Fibroblast of lung (primary cell): ENCODE data around the gene TRIB2. TPM values are rescaled to one million over a fixed set of nuclear protein-coding genes. Genes with fewer than 3 reads are reported as not detected.

Source experiments
- DNase-seq, 2 donors: peaks; one replicate each; pipeline versions ENCODE4 v3.0.0 to v3.0.0-alpha.2; 2010; ENCODE audit warnings: low read depth in 2 of 2
- H2AFZ ChIP-seq: 2 replicates; pipeline ENCODE4 v1.5.1; 2012; ENCODE audit warnings: low read length, control low read depth, inconsistent platforms
- H3K27ac ChIP-seq: 2 replicates; pipeline ENCODE4 v1.5.1; 2011; ENCODE audit warnings: low read length, control low read depth; ENCODE audit not compliant: insufficient read depth
- H3K27me3 ChIP-seq: 2 replicates; pipeline ENCODE4 v1.5.1; 2011; ENCODE audit warnings: mild to moderate bottlenecking, low read length; ENCODE audit not compliant: control insufficient read depth, insufficient read depth
- H3K36me3 ChIP-seq: 2 replicates; pipeline ENCODE4 v1.5.1; 2011; ENCODE audit warnings: low read length; ENCODE audit not compliant: control insufficient read depth, insufficient read depth
- H3K4me1 ChIP-seq: 2 replicates; pipeline ENCODE4 v1.5.1; 2011; ENCODE audit warnings: low read length; ENCODE audit not compliant: control insufficient read depth, insufficient read depth; ENCODE audit errors: extremely low read depth
- H3K4me2 ChIP-seq: 2 replicates; pipeline ENCODE4 v1.5.1; 2011; ENCODE audit warnings: low read length, control low read depth; ENCODE audit not compliant: insufficient read depth; ENCODE audit errors: extremely low read depth
- H3K4me3 ChIP-seq, 4 experiments: fragments of 200-600 bp in 1 of 4; sonication (generic) in 1 of 4; replicated peaks in 1 of 4; 2 replicates each; pipeline ENCODE4 v1.5.1; 2011 to 2016; ENCODE audit warnings: low read length in 4 of 4, low read depth in 3 of 4, mild to moderate bottlenecking in 3 of 4, control low read depth in 2 of 4, inconsistent platforms in 1 of 4, mixed read lengths in 1 of 4; ENCODE audit not compliant: insufficient read depth in 1 of 4; ENCODE audit errors: control extremely low read depth in 1 of 4
- H3K79me2 ChIP-seq: 2 replicates; pipeline ENCODE4 v1.5.1; 2012; ENCODE audit warnings: mild to moderate bottlenecking, low read length, inconsistent platforms; ENCODE audit not compliant: control insufficient read depth, insufficient read depth
- H3K9ac ChIP-seq: 2 replicates; pipeline ENCODE4 v1.5.1; 2011; ENCODE audit warnings: mild to moderate bottlenecking, low read length, control low read depth; ENCODE audit not compliant: insufficient read depth
- H3K9me3 ChIP-seq: 2 replicates; pipeline ENCODE4 v1.5.1; 2012; ENCODE audit warnings: low read depth, low read length; ENCODE audit not compliant: control insufficient read depth, insufficient read depth
- H4K20me1 ChIP-seq: 2 replicates; pipeline ENCODE4 v1.5.1; 2011; ENCODE audit warnings: low read length; ENCODE audit not compliant: control insufficient read depth, insufficient read depth; ENCODE audit errors: extremely low read depth
- EZH2 ChIP-seq: IDR thresholded peaks from 2 replicates; pipeline ENCODE4 v1.5.1; 2012; ENCODE audit warnings: low read length, control low read depth, mild to moderate bottlenecking; ENCODE audit errors: missing control alignments
- polyA plus RNA-seq, 2 donors: library from polyadenylated mRNA; depleted of rRNA in 1 of 2; stranded (reverse) in 1 of 2; unstranded in 1 of 2; fragments of >200 nt; gene quantifications; 2 replicates each; pipeline ENCODE4 v1.2.1, GENCODE V29; 2011 to 2012; ENCODE audit warnings: missing spikeins in 1 of 2
- total RNA-seq: library from RNA; depleted of rRNA; stranded (reverse); fragments of >200 nt; gene quantifications from 2 replicates; pipeline ENCODE4 v1.2.1, GENCODE V29; 2014
- TF ChIP-seq, protein P1 (sequence below), 2 donors: IDR thresholded peaks in 1 of 2; conservative IDR thresholded peaks in 1 of 2; 1 replicate in 1 of 2; 2 replicates in 1 of 2; pipeline ENCODE4 v1.5.1; 2011 to 2012; ENCODE audit warnings: low read length in 2 of 2, control low read depth in 1 of 2, inconsistent platforms in 1 of 2, low read depth in 1 of 2, mild to moderate bottlenecking in 1 of 2

The TRIB2 gene
- total and polyA plus RNA-seq, 2 donors (not counting 1 experiment from before 2014, with no cell fraction given), result 26.1 to 31.0 TPM

DNA sequence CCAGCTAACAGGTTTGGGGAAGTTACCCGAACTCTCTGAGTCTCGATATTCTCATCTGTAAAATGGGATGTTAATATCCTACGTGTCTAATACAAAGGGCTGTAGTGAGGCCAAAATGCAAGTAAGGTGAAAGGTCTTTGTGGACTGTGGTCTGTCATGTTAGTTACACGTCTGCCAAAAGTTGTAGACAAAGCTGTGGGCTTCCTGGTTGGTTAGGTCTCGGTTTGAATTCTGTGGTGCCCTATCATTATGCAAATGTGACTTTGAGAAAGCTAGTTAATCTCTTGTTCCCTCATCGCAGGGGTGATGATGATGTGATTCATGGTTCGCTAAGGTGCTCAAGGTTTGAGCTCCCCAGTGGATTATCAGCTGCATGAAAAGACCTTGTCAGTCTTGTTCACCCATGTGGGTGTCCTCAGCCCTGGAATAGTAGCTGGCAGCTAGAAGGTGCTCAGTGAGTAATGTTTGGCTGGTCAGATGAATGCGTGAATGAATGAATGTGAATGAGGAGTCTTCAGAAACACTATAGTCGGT lies 23.1 kb downstream of the TRIB2 start:
- no peak overlapping the region for H2AFZ ChIP-seq

DNA sequence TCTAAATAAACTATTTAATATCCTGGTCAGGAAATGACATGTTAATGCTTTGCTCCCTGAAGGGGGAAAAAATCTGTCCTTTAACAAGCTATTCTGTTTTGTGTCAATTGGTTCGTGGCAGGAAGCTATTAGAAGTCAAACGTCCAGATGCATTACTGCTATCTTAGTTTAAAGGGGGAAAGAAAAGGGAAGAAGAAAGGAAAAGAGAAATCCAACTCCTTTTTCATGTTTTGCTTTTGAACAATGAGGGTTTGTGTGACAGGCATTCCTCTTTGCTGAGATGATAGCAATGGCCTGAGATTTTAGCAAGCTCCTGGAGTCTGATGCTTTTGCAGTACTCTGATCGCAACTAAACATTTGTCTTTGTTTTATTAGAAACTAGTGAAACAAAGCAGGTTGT lies 24.6 kb downstream of the TRIB2 start:
- Histone ChIP-seq H2AFZ (no peak overlapping the region), H3K36me3 (peaks cover 18% of the 10 kb centered on the region), H3K4me1 (peaks cover 5% of the 10 kb centered on the region), H3K9ac (no peak overlapping the region), H3K4me3 (no peak overlapping the region), H4K20me1 (no peaks in the 10 kb centered on the region), H3K79me2 (peaks cover 15% of the 10 kb centered on the region), H3K27ac (no peak overlapping the region), H3K27me3 (no peaks in the 10 kb centered on the region), H3K9me3 (no peaks in the 10 kb centered on the region), H3K4me2 (no peak overlapping the region)
- no peak for DNase-seq
- no peak for TF ChIP-seq EZH2
- TF ChIP-seq, protein P1, sequence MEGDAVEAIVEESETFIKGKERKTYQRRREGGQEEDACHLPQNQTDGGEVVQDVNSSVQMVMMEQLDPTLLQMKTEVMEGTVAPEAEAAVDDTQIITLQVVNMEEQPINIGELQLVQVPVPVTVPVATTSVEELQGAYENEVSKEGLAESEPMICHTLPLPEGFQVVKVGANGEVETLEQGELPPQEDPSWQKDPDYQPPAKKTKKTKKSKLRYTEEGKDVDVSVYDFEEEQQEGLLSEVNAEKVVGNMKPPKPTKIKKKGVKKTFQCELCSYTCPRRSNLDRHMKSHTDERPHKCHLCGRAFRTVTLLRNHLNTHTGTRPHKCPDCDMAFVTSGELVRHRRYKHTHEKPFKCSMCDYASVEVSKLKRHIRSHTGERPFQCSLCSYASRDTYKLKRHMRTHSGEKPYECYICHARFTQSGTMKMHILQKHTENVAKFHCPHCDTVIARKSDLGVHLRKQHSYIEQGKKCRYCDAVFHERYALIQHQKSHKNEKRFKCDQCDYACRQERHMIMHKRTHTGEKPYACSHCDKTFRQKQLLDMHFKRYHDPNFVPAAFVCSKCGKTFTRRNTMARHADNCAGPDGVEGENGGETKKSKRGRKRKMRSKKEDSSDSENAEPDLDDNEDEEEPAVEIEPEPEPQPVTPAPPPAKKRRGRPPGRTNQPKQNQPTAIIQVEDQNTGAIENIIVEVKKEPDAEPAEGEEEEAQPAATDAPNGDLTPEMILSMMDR (conservative IDR thresholded peaks at IDR 0.05 in 1 of 2, IDR thresholded peaks at IDR 0.05 in 1 of 2; ENCODE audit: low read depth in 1 of 2, low read length in 2 of 2), result no peak

More for the DNA sequence above, 23.1 kb downstream of the TRIB2 start:
- no peak overlapping the region for H3K27ac ChIP-seq
- peaks cover 21% of the 10 kb centered on the region for H3K36me3 ChIP-seq
- TF ChIP-seq, protein P1 (conservative IDR thresholded peaks at IDR 0.05 in 1 of 2, IDR thresholded peaks at IDR 0.05 in 1 of 2; ENCODE audit: low read depth in 1 of 2, low read length in 2 of 2), result no peak
- TF ChIP-seq EZH2, result no peak
- peaks cover 10% of the 10 kb centered on the region for H3K4me1 ChIP-seq
- H3K79me2 ChIP-seq, result peaks cover 31% of the 10 kb centered on the region
- no peak for DNase-seq
- no peak overlapping the region for H3K4me2 ChIP-seq
- no peaks in the 10 kb centered on the region for H4K20me1 ChIP-seq
- H3K9ac ChIP-seq, result no peak overlapping the region
- no peaks in the 10 kb centered on the region for H3K9me3 ChIP-seq
- no peak overlapping the region for H3K4me3 ChIP-seq
- H3K27me3 ChIP-seq, result no peaks in the 10 kb centered on the region

DNA sequence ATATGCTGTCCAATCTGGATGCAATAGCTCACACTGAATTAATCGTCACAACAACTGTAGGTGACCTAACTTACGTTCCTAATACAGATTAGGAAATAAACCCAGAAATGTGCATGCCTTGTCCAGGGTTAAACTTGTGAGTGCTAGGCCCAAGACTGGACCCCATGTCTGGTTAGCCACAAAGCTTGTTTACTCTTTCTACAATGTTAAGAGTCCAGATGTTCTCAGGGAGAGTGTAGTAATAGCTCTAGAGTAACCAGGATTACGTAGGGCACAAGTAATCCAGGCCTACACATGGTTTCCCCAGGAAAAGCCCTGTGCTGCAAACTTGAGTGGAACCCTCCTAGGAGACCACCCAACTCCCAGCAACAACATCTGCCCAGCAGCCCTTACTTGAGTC lies 26.2 kb downstream of the TRIB2 start:
- Histone ChIP-seq H3K9me3 (no peaks in the 10 kb centered on the region), H3K4me3 (no peak overlapping the region), H3K36me3 (peaks cover 18% of the 10 kb centered on the region), H3K4me1 (no peaks in the 10 kb centered on the region), H3K4me2 (no peak overlapping the region), H3K79me2 (peaks cover 11% of the 10 kb centered on the region), H4K20me1 (no peaks in the 10 kb centered on the region), H3K27ac (no peak overlapping the region), H3K27me3 (no peaks in the 10 kb centered on the region), H2AFZ (no peak overlapping the region), H3K9ac (no peak overlapping the region)
- DNase-seq, result peak; percentile 15 to 52
- TF ChIP-seq, protein P1 (conservative IDR thresholded peaks at IDR 0.05 in 1 of 2, IDR thresholded peaks at IDR 0.05 in 1 of 2; ENCODE audit: low read depth in 1 of 2, low read length in 2 of 2), result no peak
- no peak for TF ChIP-seq EZH2
